ENCODE measurements around the gene NUAK1. TPM values are rescaled to one million over a fixed set of nuclear protein-coding genes. Genes with fewer than 3 reads are reported as not detected.

Gene NUAK1
- total RNA-seq (4.6 and 5.1 TPM in 2 replicates), polyA plus RNA-seq (4.6 and 20.7 TPM in 2 replicates), polyA minus RNA-seq (ENCODE audit: low replicate concordance) (6.4 and 24.2 TPM in 2 replicates)
- 3.3 and 17.2 TPM in 2 replicates for polyA plus RNA-seq (2012)

DNA sequence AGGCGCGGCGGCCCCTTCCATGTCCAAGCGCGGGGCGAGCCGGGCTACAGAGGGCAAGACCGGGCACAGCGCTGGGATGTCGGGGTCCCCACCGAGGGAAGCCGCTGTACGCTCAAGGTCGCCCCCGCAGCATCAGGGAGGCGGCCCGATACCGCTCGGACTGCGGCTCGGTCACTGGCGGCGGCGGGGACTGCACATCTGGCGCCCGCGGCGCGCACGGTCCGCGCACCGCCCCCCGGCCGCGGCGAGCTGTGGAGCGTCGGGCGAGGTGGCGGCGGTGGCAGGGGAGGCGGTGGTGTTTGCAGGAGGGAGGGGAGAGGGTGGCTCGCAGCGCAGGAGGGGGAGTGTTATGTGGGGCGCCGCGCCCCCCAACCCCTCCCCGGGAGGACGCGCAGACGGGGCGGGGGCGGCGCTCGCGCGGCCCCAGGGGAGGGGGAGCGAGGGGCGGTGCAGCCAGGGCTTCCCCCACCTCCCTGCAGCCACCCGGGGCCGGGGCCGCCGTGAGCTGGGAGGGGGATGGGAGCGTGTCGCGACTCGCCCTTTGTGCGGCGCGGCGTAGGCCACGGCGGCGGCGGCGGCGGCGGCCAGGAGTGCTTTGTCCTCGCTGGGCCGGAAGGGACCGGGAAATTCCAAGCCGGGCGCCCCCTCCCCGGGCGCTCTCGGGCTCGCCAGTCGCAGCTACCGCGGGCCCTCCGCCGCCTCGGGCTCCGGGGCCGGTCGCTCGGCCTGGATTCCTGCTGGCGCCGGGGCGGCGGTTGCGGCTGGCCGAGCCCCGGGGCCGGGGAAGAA, at the start of gene NUAK1:
Gene NUAK1, minus strand, starts transcription at position 322 of the 789 bp plus-strand sequence. Its CDS starts 301 bp downstream, at position 21.
- Histone ChIP-seq H2AFZ (ENCODE audit: low read length) (peak within 1 kb of the TSS; percentile 58), H3K27ac (ENCODE audit: insufficient read depth, low read length) (peak within 1 kb of the TSS; percentile 67), H3K4me2 (ENCODE audit: extremely low read depth, insufficient read depth, low read length) (peak within 1 kb of the TSS; percentile 87), H4K20me1 (ENCODE audit: control insufficient read depth, extremely low read depth, insufficient read depth, low read length) (no peaks in the 10 kb centered on the region), H3K9me3 (ENCODE audit: control insufficient read depth, insufficient read depth, low read depth, low read length) (no peaks in the 10 kb centered on the region), H3K4me3 (replicated peaks in 1 of 4; ENCODE audit: control extremely low read depth in 1 of 4, insufficient read depth in 1 of 4, low read depth in 3 of 4, low read length in 4 of 4) (peak within 1 kb of the TSS; percentile 73 to 80 (median 74)), H3K27me3 (ENCODE audit: control insufficient read depth, insufficient read depth, low read length) (no peaks in the 10 kb centered on the region), H3K9ac (ENCODE audit: insufficient read depth, low read length) (peak within 1 kb of the TSS; percentile 77), H3K36me3 (ENCODE audit: control insufficient read depth, insufficient read depth, low read length) (no peaks in the 10 kb centered on the region), H3K79me2 (ENCODE audit: control insufficient read depth, insufficient read depth, low read length) (peaks cover 8% of the 10 kb centered on the region), H3K4me1 (ENCODE audit: control insufficient read depth, extremely low read depth, insufficient read depth, low read length) (peaks cover 18% of the 10 kb centered on the region)
- TF ChIP-seq CTCF (conservative IDR thresholded peaks at IDR 0.05 in 1 of 2, IDR thresholded peaks at IDR 0.05 in 1 of 2; ENCODE audit: low read depth in 1 of 2, low read length in 2 of 2) (no peak), EZH2 (IDR thresholded peaks at IDR 0.05; ENCODE audit: low read length, missing control alignments) (no peak)
- DNase-seq (ENCODE audit: low read depth in 2 of 2) = peak; percentile 33 to 84

GRCh38 chr12:106188256-106188655, 49.5 kb upstream of the NUAK1 start:
- H3K79me2 ChIP-seq (ENCODE audit: control insufficient read depth, insufficient read depth, low read length) = no peaks in the 10 kb centered on the region
- no peaks in the 10 kb centered on the region for H4K20me1 ChIP-seq (ENCODE audit: control insufficient read depth, extremely low read depth, insufficient read depth, low read length)
- DNase-seq (ENCODE audit: low read depth in 2 of 2) = no peak
- no peak overlapping the region for H3K27ac ChIP-seq (ENCODE audit: insufficient read depth, low read length)
- no peak overlapping the region for H3K4me3 ChIP-seq (replicated peaks in 1 of 4; ENCODE audit: control extremely low read depth in 1 of 4, insufficient read depth in 1 of 4, low read depth in 3 of 4, low read length in 4 of 4)
- H3K4me1 ChIP-seq (ENCODE audit: control insufficient read depth, extremely low read depth, insufficient read depth, low read length) = no peaks in the 10 kb centered on the region
- H2AFZ ChIP-seq (ENCODE audit: low read length) = no peak overlapping the region
- no peak overlapping the region for H3K9ac ChIP-seq (ENCODE audit: insufficient read depth, low read length)
- TF ChIP-seq CTCF (conservative IDR thresholded peaks at IDR 0.05 in 1 of 2, IDR thresholded peaks at IDR 0.05 in 1 of 2; ENCODE audit: low read depth in 1 of 2, low read length in 2 of 2) (no peak), EZH2 (IDR thresholded peaks at IDR 0.05; ENCODE audit: low read length, missing control alignments) (no peak)
- no peak overlapping the region for H3K4me2 ChIP-seq (ENCODE audit: extremely low read depth, insufficient read depth, low read length)
- H3K9me3 ChIP-seq (ENCODE audit: control insufficient read depth, insufficient read depth, low read depth, low read length) = no peaks in the 10 kb centered on the region
- no peaks in the 10 kb centered on the region for H3K36me3 ChIP-seq (ENCODE audit: control insufficient read depth, insufficient read depth, low read length)
- H3K27me3 ChIP-seq (ENCODE audit: control insufficient read depth, insufficient read depth, low read length) = no peaks in the 10 kb centered on the region

- H3K9ac ChIP-seq (ENCODE audit: insufficient read depth, low read length) = no peak overlapping the region
- no peaks in the 10 kb centered on the region for H3K27me3 ChIP-seq (ENCODE audit: control insufficient read depth, insufficient read depth, low read length)
- no peaks in the 10 kb centered on the region for H3K9me3 ChIP-seq (ENCODE audit: control insufficient read depth, insufficient read depth, low read depth, low read length)
- no peak overlapping the region for H3K4me2 ChIP-seq (ENCODE audit: extremely low read depth, insufficient read depth, low read length)
- no peak for DNase-seq (ENCODE audit: low read depth in 2 of 2)
- no peak overlapping the region for H3K4me3 ChIP-seq (replicated peaks in 1 of 4; ENCODE audit: control extremely low read depth in 1 of 4, insufficient read depth in 1 of 4, low read depth in 3 of 4, low read length in 4 of 4)
- no peaks in the 10 kb centered on the region for H3K79me2 ChIP-seq (ENCODE audit: control insufficient read depth, insufficient read depth, low read length)
- no peaks in the 10 kb centered on the region for H4K20me1 ChIP-seq (ENCODE audit: control insufficient read depth, extremely low read depth, insufficient read depth, low read length)
- H3K36me3 ChIP-seq (ENCODE audit: control insufficient read depth, insufficient read depth, low read length) = no peaks in the 10 kb centered on the region
- no peak overlapping the region for H3K27ac ChIP-seq (ENCODE audit: insufficient read depth, low read length)
- no peaks in the 10 kb centered on the region for H3K4me1 ChIP-seq (ENCODE audit: control insufficient read depth, extremely low read depth, insufficient read depth, low read length)
- H2AFZ ChIP-seq (ENCODE audit: low read length) = no peak overlapping the region
- TF ChIP-seq EZH2 (IDR thresholded peaks at IDR 0.05; ENCODE audit: low read length, missing control alignments) (no peak), CTCF (conservative IDR thresholded peaks at IDR 0.05 in 1 of 2, IDR thresholded peaks at IDR 0.05 in 1 of 2; ENCODE audit: low read depth in 1 of 2, low read length in 2 of 2) (no peak)
Observed at GRCh38 chr12:106187842-106188241, 49.1 kb upstream of the NUAK1 start.
